ENCODE data around the gene CLIC6.
"Not testable (repeated sequence)": the region's sequence is repeated elsewhere in the genome, so short reads cannot be mapped to it uniquely, and the experiment has no call there.

Gene CLIC6

GRCh38 chr21:34713621-34714020, 44.8 kb downstream of the CLIC6 start:
- in situ Hi-C loops (cut with HindIII; ENCODE audit: low pct_ligation_motif_present, low sequenced_read_pairs): no loop called here

GRCh38 chr21:34715518-34715917, 46.7 kb downstream of the CLIC6 start:
- DNase-seq: no peak
- H3K27me3 ChIP-seq (replicated peaks): no peaks in the 10 kb centered on the region
- in situ Hi-C loops (cut with HindIII; ENCODE audit: low pct_ligation_motif_present, low sequenced_read_pairs): no loop called here
- no peaks in the 10 kb centered on the region for H3K36me3 ChIP-seq (replicated peaks)
- H3K27ac ChIP-seq: no peak overlapping the region
- TF ChIP-seq CTCF (IDR thresholded peaks at IDR 0.05; ENCODE audit: low read depth, low read length, missing control alignments): no peak
- H3K4me3 ChIP-seq (ENCODE audit: low read depth, low read length): no peak overlapping the region

More at GRCh38 chr21:34713621-34714020, 44.8 kb downstream of the CLIC6 start:
- DNase-seq: no peak
- no peaks in the 10 kb centered on the region for H3K36me3 ChIP-seq (replicated peaks)
- H3K4me3 ChIP-seq (ENCODE audit: low read depth, low read length): no peak overlapping the region
- no peak overlapping the region for H3K27ac ChIP-seq
- no peak for TF ChIP-seq CTCF (IDR thresholded peaks at IDR 0.05; ENCODE audit: low read depth, low read length, missing control alignments)
- H3K27me3 ChIP-seq (replicated peaks): no peaks in the 10 kb centered on the region

GRCh38 chr21:34715985-34716596, 47.3 kb downstream of the CLIC6 start:
- in situ Hi-C loops (cut with HindIII; ENCODE audit: low pct_ligation_motif_present, low sequenced_read_pairs): no loop called here
- Histone ChIP-seq H3K27me3 (replicated peaks) (no peaks in the 10 kb centered on the region), H3K4me3 (ENCODE audit: low read depth, low read length) (no peak overlapping the region), H3K36me3 (replicated peaks) (no peaks in the 10 kb centered on the region), H3K27ac (no peak overlapping the region)
- no peak for TF ChIP-seq CTCF (IDR thresholded peaks at IDR 0.05; ENCODE audit: low read depth, low read length, missing control alignments)
- no peak for DNase-seq

- H3K27ac ChIP-seq; H3K36me3 ChIP-seq (replicated peaks); DNase-seq; H3K27me3 ChIP-seq (replicated peaks); in situ Hi-C loops (cut with HindIII; ENCODE audit: low pct_ligation_motif_present, low sequenced_read_pairs); H3K4me3 ChIP-seq (ENCODE audit: low read depth, low read length): not testable (repeated sequence)
Measured at GRCh38 chr21:34718529-34718928, 49.7 kb downstream of the CLIC6 start.

- Histone ChIP-seq H3K27me3 (replicated peaks) (no peaks in the 10 kb centered on the region), H3K27ac (no peak overlapping the region), H3K36me3 (replicated peaks) (no peaks in the 10 kb centered on the region), H3K4me3 (ENCODE audit: low read depth, low read length) (no peak overlapping the region)
- in situ Hi-C loops (cut with HindIII; ENCODE audit: low pct_ligation_motif_present, low sequenced_read_pairs): no loop called here
- peak; percentile 74 for TF ChIP-seq CTCF (IDR thresholded peaks at IDR 0.05; ENCODE audit: low read depth, low read length, missing control alignments)
- no peak for DNase-seq
Measured at GRCh38 chr21:34722684-34723300, 54.0 kb downstream of the CLIC6 start.

GRCh38 chr21:34724131-34724856, 55.5 kb downstream of the CLIC6 start:
- in situ Hi-C loops (cut with HindIII; ENCODE audit: low pct_ligation_motif_present, low sequenced_read_pairs): no loop called here
- no peaks in the 10 kb centered on the region for H3K36me3 ChIP-seq (replicated peaks)
- no peak overlapping the region for H3K4me3 ChIP-seq (ENCODE audit: low read depth, low read length)
- H3K27me3 ChIP-seq (replicated peaks): no peaks in the 10 kb centered on the region
- H3K27ac ChIP-seq: no peak overlapping the region
- no peak for DNase-seq
- TF ChIP-seq CTCF (IDR thresholded peaks at IDR 0.05; ENCODE audit: low read depth, low read length, missing control alignments): no peak

All from brain microvascular endothelial cell (primary cell).